CD14-positive monocyte (primary cell): ENCODE measurements around the gene HBZ. TPM values are rescaled to one million over a fixed set of nuclear protein-coding genes. Genes with fewer than 3 reads are reported as not detected.
A peak's percentile ranks its signal among the peaks of the same experiment; 100 is the strongest.

Source experiments
- DNase-seq, 3 donors: peaks; one replicate each; pipeline ENCODE4 v3.0.0-alpha.2; 2011 to 2022
- H2AFZ ChIP-seq: 2 replicates; pipeline ENCODE4 v1.6.0; 2012; ENCODE audit warnings: mild to moderate bottlenecking, low read depth, low read length, inconsistent platforms; ENCODE audit not compliant: insufficient read depth, poor library complexity, severe bottlenecking
- H3K27ac ChIP-seq, 2 donors: 1 replicate in 1 of 2; 2 replicates in 1 of 2; pipeline ENCODE4 v1.5.1; 2012 to 2013; ENCODE audit warnings: low read length in 2 of 2, control low read depth in 1 of 2, inconsistent platforms in 1 of 2, low read depth in 1 of 2, mild to moderate bottlenecking in 1 of 2
- H3K27me3 ChIP-seq, 2 donors: one replicate each; pipeline versions ENCODE4 v1.6.0 to v1.6.1; 2011 to 2013; ENCODE audit warnings: low read length in 2 of 2; ENCODE audit not compliant: control insufficient read depth in 2 of 2, insufficient read depth in 2 of 2
- H3K36me3 ChIP-seq, 2 donors: replicated peaks in 1 of 2; 1 replicate in 1 of 2; 2 replicates in 1 of 2; pipeline versions ENCODE4 v1.5.1 to v1.6.1; 2012 to 2013; ENCODE audit warnings: low read length in 2 of 2, control low read depth in 1 of 2, inconsistent platforms in 1 of 2, mild to moderate bottlenecking in 1 of 2; ENCODE audit not compliant: insufficient read depth in 2 of 2, control insufficient read depth in 1 of 2
- H3K4me1 ChIP-seq, 2 donors: 1 replicate in 1 of 2; 2 replicates in 1 of 2; pipeline versions ENCODE4 v1.5.1 to v1.6.1; 2012 to 2013; ENCODE audit warnings: low read length in 2 of 2, control low read depth in 1 of 2, inconsistent platforms in 1 of 2, mild to moderate bottlenecking in 1 of 2, moderate library complexity in 1 of 2; ENCODE audit not compliant: insufficient read depth in 2 of 2, control insufficient read depth in 1 of 2
- H3K4me2 ChIP-seq: replicated peaks from 2 replicates; pipeline ENCODE3; 2012; ENCODE audit warnings: low read length, moderate library complexity, mild to moderate bottlenecking; ENCODE audit not compliant: poor library complexity, severe bottlenecking; ENCODE audit errors: extremely low read depth
- H3K4me3 ChIP-seq, 3 experiments: fragments of 200-600 bp in 1 of 3; sonication (generic) in 1 of 3; replicated peaks in 1 of 3; 1 replicate in 2 of 3; 2 replicates in 1 of 3; pipeline ENCODE4 v1.5.1; 2011 to 2013; ENCODE audit warnings: low read length in 3 of 3, mild to moderate bottlenecking in 3 of 3, control low read depth in 2 of 3, low read depth in 2 of 3, inconsistent platforms in 1 of 3, moderate library complexity in 1 of 3
- H3K79me2 ChIP-seq: 2 replicates; pipeline ENCODE4 v1.6.0; 2012; ENCODE audit warnings: mild to moderate bottlenecking, control low read depth, inconsistent platforms, low read length, moderate library complexity; ENCODE audit not compliant: insufficient read depth
- H3K9ac ChIP-seq: 2 replicates; pipeline ENCODE4 v1.6.0; 2017; ENCODE audit warnings: low read length, mild to moderate bottlenecking; ENCODE audit not compliant: insufficient read depth, poor library complexity, severe bottlenecking
- H3K9me3 ChIP-seq, 2 donors: replicated peaks in 1 of 2; 1 replicate in 1 of 2; 2 replicates in 1 of 2; pipeline versions ENCODE4 v1.5.1 to v1.6.1; 2012 to 2013; ENCODE audit warnings: low read length in 2 of 2, control low read depth in 1 of 2; ENCODE audit not compliant: control insufficient read depth in 1 of 2, insufficient read depth in 1 of 2
- H4K20me1 ChIP-seq: 2 replicates; pipeline ENCODE4 v1.6.0; 2012; ENCODE audit warnings: mild to moderate bottlenecking, low read length, control low read depth, moderate library complexity; ENCODE audit not compliant: insufficient read depth
- H3K27ac Mint-ChIP-seq, 7 donors: one replicate each; pipeline ENCODE4 v1.8.0; 2020; ENCODE audit warnings: mild to moderate bottlenecking in 7 of 7, mixed read lengths in 7 of 7, moderate library complexity in 6 of 7, inconsistent platforms in 2 of 7
- H3K27me3 Mint-ChIP-seq, 3 donors: one replicate each; pipeline ENCODE4 v1.8.0; 2021 to 2022; ENCODE audit warnings: low read depth in 3 of 3, mild to moderate bottlenecking in 3 of 3, mixed read lengths in 3 of 3, moderate library complexity in 3 of 3, inconsistent platforms in 1 of 3
- H3K36me3 Mint-ChIP-seq, 2 donors: one replicate each; pipeline ENCODE4 v1.8.0; 2020; ENCODE audit warnings: mixed read lengths in 2 of 2, inconsistent platforms in 1 of 2, mild to moderate bottlenecking in 1 of 2
- H3K4me1 Mint-ChIP-seq: one replicate; pipeline ENCODE4 v1.8.0; 2020; ENCODE audit warnings: mild to moderate bottlenecking, mixed read lengths
- H3K4me3 Mint-ChIP-seq, 2 donors: one replicate each; pipeline ENCODE4 v1.8.0; 2020; ENCODE audit warnings: mild to moderate bottlenecking in 2 of 2, mixed read lengths in 2 of 2, moderate library complexity in 1 of 2
- H3K9me3 Mint-ChIP-seq, 7 donors: one replicate each; pipeline ENCODE4 v1.8.0; 2020 to 2022; ENCODE audit warnings: mixed read lengths in 7 of 7, mild to moderate bottlenecking in 6 of 7, moderate library complexity in 6 of 7, inconsistent platforms in 2 of 7
- WGBS: methylation state at CpG from one replicate; pipeline ENCODE4 v1.1.5; 2013; ENCODE audit warnings: missing lambda C conversion rate; ENCODE audit not compliant: insufficient coverage; 5-methylcytosine and 5-hydroxymethylcytosine counted together
- intact Hi-C, 2 donors: fragments of 100-400 bp; cut with micrococcal nuclease; formaldehyde crosslinking; loops; one replicate each; pipeline versions ENCODE4 v1.15.0 to v1.15.1; 2023
- polyA plus RNA-seq, 3 donors: library from polyadenylated mRNA; depleted of rRNA in 1 of 3; unstranded in 2 of 3; stranded (reverse) in 1 of 3; fragments of 300-500 nt in 2 of 3; fragments of >200 nt in 1 of 3; fragmentation: Illumina TruSeq in 2 of 3; gene quantifications; 1 replicate in 2 of 3; 2 replicates in 1 of 3; pipeline ENCODE4 v1.2.3, GENCODE V29; 2012 to 2021
- TF ChIP-seq, protein P1 (sequence below): fragments of 200-600 bp; IDR thresholded peaks from one replicate; pipeline ENCODE4 v1.8.0; 2022; ENCODE audit warnings: antibody characterized with exemption, mild to moderate bottlenecking

Gene HBZ
- polyA plus RNA-seq, 3 donors, result not detected

GRCh38 chr16:117379-118365, 34.8 kb upstream of the HBZ start:
- no peaks in the 10 kb centered on the region for H3K9me3 Mint-ChIP-seq
- Histone ChIP-seq H3K4me2 (no peak overlapping the region), H3K4me1 (peaks cover 2 to 5% of the 10 kb centered on the region in 2 donors), H3K27ac (no peak overlapping the region), H3K9ac (no peak overlapping the region), H3K4me3 (no peak overlapping the region), H3K9me3 (no peaks in the 10 kb centered on the region), H3K27me3 (no peaks in the 10 kb centered on the region), H3K79me2 (no peaks in the 10 kb centered on the region), H3K36me3 (peaks cover 2 to 33% of the 10 kb centered on the region in 2 donors), H2AFZ (no peak overlapping the region), H4K20me1 (no peaks in the 10 kb centered on the region)
- peak; percentile 26 to 56 (median 52) for DNase-seq
- TF ChIP-seq, protein P1, sequence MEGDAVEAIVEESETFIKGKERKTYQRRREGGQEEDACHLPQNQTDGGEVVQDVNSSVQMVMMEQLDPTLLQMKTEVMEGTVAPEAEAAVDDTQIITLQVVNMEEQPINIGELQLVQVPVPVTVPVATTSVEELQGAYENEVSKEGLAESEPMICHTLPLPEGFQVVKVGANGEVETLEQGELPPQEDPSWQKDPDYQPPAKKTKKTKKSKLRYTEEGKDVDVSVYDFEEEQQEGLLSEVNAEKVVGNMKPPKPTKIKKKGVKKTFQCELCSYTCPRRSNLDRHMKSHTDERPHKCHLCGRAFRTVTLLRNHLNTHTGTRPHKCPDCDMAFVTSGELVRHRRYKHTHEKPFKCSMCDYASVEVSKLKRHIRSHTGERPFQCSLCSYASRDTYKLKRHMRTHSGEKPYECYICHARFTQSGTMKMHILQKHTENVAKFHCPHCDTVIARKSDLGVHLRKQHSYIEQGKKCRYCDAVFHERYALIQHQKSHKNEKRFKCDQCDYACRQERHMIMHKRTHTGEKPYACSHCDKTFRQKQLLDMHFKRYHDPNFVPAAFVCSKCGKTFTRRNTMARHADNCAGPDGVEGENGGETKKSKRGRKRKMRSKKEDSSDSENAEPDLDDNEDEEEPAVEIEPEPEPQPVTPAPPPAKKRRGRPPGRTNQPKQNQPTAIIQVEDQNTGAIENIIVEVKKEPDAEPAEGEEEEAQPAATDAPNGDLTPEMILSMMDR, result peak; percentile 90
- H3K4me3 Mint-ChIP-seq, result no peak overlapping the region
- intact Hi-C loops, result no loop called here
- H3K27ac Mint-ChIP-seq, result no peak overlapping the region
- peaks cover 38 to 52% of the 10 kb centered on the region in 2 donors for H3K36me3 Mint-ChIP-seq
- peaks cover 6% of the 10 kb centered on the region for H3K4me1 Mint-ChIP-seq
- 68% methylated on average over 10 of the region's 19 CpGs for WGBS
- H3K27me3 Mint-ChIP-seq, result no peaks in the 10 kb centered on the region

- no peaks in the 10 kb centered on the region for H3K79me2 ChIP-seq
- H4K20me1 ChIP-seq, result no peaks in the 10 kb centered on the region
- DNase-seq, result no peak
- no peaks in the 10 kb centered on the region for H3K4me1 ChIP-seq
- TF ChIP-seq, protein P1, result no peak
- Mint-ChIP-seq H3K27ac (no peak overlapping the region), H3K36me3 (peaks cover 41 to 54% of the 10 kb centered on the region in 2 donors), H3K9me3 (no peaks in the 10 kb centered on the region), H3K27me3 (no peaks in the 10 kb centered on the region), H3K4me3 (no peak overlapping the region), H3K4me1 (peaks cover under 1% of the 10 kb centered on the region)
- H3K9me3 ChIP-seq, result no peaks in the 10 kb centered on the region
- no peak overlapping the region for H2AFZ ChIP-seq
- WGBS, result 100% methylated on average over 1 of the region's 2 CpGs
- no peak overlapping the region for H3K4me3 ChIP-seq
- no peak overlapping the region for H3K27ac ChIP-seq
- peaks cover 2 to 22% of the 10 kb centered on the region in 2 donors for H3K36me3 ChIP-seq
- H3K9ac ChIP-seq, result no peak overlapping the region
- no peak overlapping the region for H3K4me2 ChIP-seq
- intact Hi-C loops, result no loop called here
- H3K27me3 ChIP-seq, result no peaks in the 10 kb centered on the region
These were observed 33.6 kb upstream of the HBZ start for GRCh38 chr16:118857-119256.
